AG04449 (cell line): Measurements from ENCODE around the gene BACH2.

ENCODE experiments used
- CTCF ChIA-PET: fragments of 350-600 bp; formaldehyde crosslinking; extraction: SDS; loops from one replicate; lab custom pipeline; 2021; ENCODE audit warnings: antibody characterized with exemption; lab: Yijun Ruan, JAX
- POLR2A ChIA-PET: fragments of 400-600, 350-600 bp; formaldehyde crosslinking; extraction: SDS; loops from one replicate; lab custom pipeline; 2020; ENCODE audit warnings: antibody characterized with exemption, inconsistent platforms; lab: Yijun Ruan, JAX
- DNase-seq: peaks from one replicate; pipeline ENCODE4 v3.0.0-alpha.2; 2010; ENCODE audit warnings: low read depth, low spot score
- H3K4me3 ChIP-seq: 2 replicates; pipeline ENCODE4 v1.5.1; 2011; ENCODE audit warnings: low read depth, mild to moderate bottlenecking, control low read depth, low read length
- CTCF ChIP-seq: IDR thresholded peaks from one replicate; pipeline ENCODE4 v1.5.1; 2011; ENCODE audit warnings: mild to moderate bottlenecking, moderate library complexity, low read length, control low read depth, inconsistent platforms; ENCODE audit not compliant: insufficient read depth; ENCODE audit errors: missing control alignments

The BACH2 gene

GRCh38 chr6:89984926-89985750 is 311.5 kb downstream of the BACH2 start:
- TF ChIP-seq CTCF = no peak
- no peak overlapping the region for H3K4me3 ChIP-seq

GRCh38 chr6:89980353-89980752 is 316.3 kb downstream of the BACH2 start:
- CTCF ChIA-PET = no interaction called here
- no peak for DNase-seq
- H3K4me3 ChIP-seq = no peak overlapping the region
- POLR2A ChIA-PET = no interaction called here
- no peak for TF ChIP-seq CTCF

More at GRCh38 chr6:89984926-89985750, 311.5 kb downstream of the BACH2 start:
- peak; percentile 14 for DNase-seq
- CTCF ChIA-PET = interaction anchor here (0.9 to 1.8 kb wide), 4 partner anchors 8 to 278 kb away, joined by 3 to 8 read pairs (median 6); no protein-coding TSS in a partner anchor
- POLR2A ChIA-PET = interaction anchor here (0.6 to 2.2 kb wide), 4 partner anchors 8 to 299 kb away, joined by 3 to 8 read pairs (median 4); no protein-coding TSS in a partner anchor

GRCh38 chr6:89979481-89980119 is 317.0 kb downstream of the BACH2 start:
- no peak for DNase-seq
- no peak for TF ChIP-seq CTCF
- no peak overlapping the region for H3K4me3 ChIP-seq
- ChIA-PET CTCF (interaction anchor here (1.1 to 5.9 kb wide), 2 partner anchors 9 to 414 kb away, joined by 5 to 27 read pairs; no protein-coding TSS in a partner anchor), POLR2A (no interaction called here)

GRCh38 chr6:89978749-89979145 is 317.9 kb downstream of the BACH2 start:
- DNase-seq = no peak
- ChIA-PET POLR2A (interaction anchor here (2.1 kb wide), 1 partner anchor 8 kb away, joined by 8 read pairs; no protein-coding TSS in a partner anchor), CTCF (interaction anchor here (0.8 to 5.9 kb wide), 4 partner anchors 9 to 415 kb away, joined by 4 to 27 read pairs (median 5); no protein-coding TSS in a partner anchor)
- H3K4me3 ChIP-seq = no peak overlapping the region
- no peak for TF ChIP-seq CTCF

- POLR2A ChIA-PET = interaction anchor here (2.1 kb wide), 1 partner anchor 8 kb away, joined by 8 read pairs; no protein-coding TSS in a partner anchor
- DNase-seq = peak; percentile 70
- no peak overlapping the region; the same call in 1 of the 2 replicates for H3K4me3 ChIP-seq
- TF ChIP-seq CTCF = no peak
- CTCF ChIA-PET = interaction anchor here (0.8 to 5.9 kb wide), 7 partner anchors 8 to 415 kb away, joined by 3 to 27 read pairs (median 5); no protein-coding TSS in a partner anchor
Measured at GRCh38 chr6:89977808-89978748, 318.6 kb downstream of the BACH2 start.
